Stimulated activated CD4-positive, alpha-beta T cell treated with anti-CD3 and anti-CD28 coated beads, Interleukin-4, amount 100 ng/mL, for 1 hour (primary cell): ENCODE measurements around the gene RAB7A.

Experiments
- DNase-seq: peaks from one replicate; pipeline ENCODE4 v3.0.0-alpha.2; 2020

The RAB7A gene

GRCh38 chr3:128794067-128794768 lies 68.2 kb downstream of the RAB7A start:
- no peak for DNase-seq

GRCh38 chr3:128794770-128795649 lies 69.0 kb downstream of the RAB7A start:
- DNase-seq = peak; percentile 46

DNA sequence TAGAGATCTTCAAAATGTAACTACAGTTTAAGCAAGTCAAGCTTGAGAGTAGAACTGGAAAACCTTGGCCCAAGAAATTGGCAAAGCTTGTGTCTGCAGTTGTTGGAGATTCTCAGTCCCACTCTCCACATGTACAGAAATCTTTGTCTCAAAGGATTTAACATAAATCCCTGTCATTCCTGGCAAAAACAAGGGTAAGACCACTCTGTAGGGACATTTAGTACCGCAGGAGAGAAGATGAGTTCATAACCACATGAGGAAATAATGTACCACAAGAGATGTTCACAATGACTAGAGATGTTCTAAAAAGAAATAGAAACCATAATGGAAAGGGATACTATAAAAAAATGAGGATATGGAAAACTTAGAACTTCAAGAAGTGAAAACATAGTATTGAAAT lies 73.7 kb downstream of the RAB7A start:
- DNase-seq = no peak

DNA sequence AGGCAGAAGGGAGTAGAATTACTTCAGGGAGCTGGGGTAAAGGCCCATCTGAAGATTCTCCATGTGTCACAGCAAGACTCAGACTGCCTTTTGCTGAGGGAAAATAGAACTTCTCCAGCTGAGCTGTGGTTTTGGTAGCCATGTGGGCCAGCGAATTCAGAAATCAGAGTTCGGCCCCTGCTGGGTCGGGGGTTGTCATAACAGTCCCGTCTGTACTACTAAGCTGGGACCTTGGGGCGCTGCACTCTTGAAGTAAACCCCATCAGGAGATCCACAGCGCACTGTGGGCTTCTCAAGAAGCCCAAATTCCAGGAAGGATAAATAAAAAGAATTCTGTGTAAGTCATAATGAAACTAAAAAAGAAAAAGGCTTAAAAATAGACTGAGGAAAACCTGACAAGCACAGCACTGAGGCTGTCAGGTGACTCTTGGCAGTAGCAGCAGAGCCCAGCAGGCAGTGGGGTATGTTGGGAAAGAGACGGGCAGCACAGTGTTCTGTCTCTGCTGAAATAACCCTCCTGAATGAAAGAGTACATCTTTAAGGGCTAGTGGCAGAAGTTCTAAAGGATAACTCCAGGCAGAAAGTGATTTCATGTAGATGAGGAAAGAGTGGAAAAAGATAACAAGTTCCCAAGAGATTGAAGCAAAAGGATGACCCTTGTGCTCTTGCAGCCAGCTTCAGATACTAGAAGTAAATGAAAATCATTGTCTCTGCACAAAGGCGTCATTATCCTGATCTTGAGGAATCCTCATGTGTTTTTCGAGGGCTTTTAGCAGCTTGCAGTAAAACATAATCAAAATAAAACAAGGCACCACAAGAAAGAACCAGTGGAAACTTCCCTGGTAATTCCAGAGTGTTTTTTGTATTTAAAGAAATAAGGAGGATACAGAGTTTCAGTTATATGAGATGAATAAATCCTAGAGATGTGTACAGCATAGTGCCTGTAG lies 74.5 kb downstream of the RAB7A start:
- peak; percentile 38 for DNase-seq

- no peak for DNase-seq
Observed at GRCh38 chr3:128801779-128802380, 75.9 kb downstream of the RAB7A start.

DNA sequence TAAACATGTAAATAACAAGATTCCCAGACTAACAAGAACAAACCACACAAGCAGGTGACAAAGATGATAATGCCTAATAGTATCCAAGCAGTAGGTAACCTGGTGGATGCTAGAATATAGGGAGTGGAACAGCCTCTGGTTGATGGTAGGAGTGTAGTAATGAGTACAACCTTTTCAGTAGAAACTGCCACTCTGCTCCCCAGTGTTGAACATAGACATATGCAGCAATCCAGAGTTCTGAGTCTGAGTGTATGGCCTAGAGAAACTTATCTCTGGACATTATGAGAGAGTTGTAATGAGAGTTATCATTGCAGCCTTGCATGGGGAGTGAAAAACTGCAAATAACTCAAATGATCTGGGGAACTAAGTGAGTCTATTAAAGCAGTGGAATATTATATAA lies 77.3 kb downstream of the RAB7A start:
- no peak for DNase-seq

GRCh38 chr3:128804017-128804810 lies 78.2 kb downstream of the RAB7A start:
- peak; percentile 70 for DNase-seq

DNA sequence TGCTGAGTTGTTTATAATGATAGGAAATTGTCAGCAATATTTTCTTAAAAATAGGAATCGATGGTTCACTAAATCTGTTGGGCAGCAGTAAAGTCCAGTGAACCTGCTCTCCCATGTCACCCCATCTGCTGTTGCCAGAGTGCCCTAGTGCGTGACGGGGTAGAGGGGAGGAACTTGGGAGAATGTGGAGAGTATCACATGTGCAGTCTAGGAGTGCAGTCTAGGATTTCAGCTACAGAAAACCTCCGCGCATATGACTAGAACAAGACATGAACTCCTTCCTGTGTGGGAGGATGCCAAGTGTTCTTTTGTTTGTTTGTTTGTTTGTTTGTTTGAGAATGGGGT lies 78.8 kb downstream of the RAB7A start:
- DNase-seq = no peak

GRCh38 chr3:128805772-128806171 lies 79.8 kb downstream of the RAB7A start:
- DNase-seq = no peak

DNA sequence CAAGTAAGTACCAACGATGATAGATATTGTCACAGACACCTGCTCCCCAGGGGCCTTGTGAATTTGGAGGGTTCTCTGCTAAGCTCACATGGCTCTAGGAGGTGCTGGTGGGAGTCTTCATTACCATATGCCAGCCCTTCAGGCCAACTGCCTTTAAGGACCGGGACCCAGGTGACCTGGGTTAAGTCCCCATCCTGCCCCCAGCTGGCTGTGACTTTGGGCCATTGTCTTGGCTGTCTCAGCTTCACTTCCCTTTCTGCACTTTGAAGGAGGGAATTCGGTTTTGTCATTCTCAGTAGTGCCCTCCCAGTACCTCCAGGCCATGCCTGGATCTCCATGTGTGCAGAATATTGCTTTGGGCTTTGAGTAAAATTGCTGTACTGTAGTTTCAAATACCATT lies 80.6 kb downstream of the RAB7A start:
- DNase-seq = no peak

GRCh38 chr3:128807186-128807830 lies 81.3 kb downstream of the RAB7A start:
- no peak for DNase-seq

GRCh38 chr3:128808672-128809071 lies 82.7 kb downstream of the RAB7A start:
- DNase-seq = no peak

DNA sequence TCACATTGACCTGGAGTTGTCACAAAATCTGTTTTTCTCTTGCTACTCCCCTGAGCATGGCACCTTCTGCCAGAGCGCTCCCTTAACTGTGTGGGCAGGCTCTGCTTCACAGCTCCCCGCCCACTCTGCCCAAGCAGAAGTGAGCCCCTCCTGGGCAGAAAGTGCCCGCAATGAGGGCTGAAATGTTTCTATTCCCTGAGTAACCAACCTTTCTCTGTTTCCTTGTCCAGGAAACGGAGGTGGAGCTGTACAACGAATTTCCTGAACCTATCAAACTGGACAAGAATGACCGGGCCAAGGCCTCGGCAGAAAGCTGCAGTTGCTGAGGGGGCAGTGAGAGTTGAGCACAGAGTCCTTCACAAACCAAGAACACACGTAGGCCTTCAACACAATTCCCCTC lies 87.1 kb downstream of the RAB7A start:
- no peak for DNase-seq

- DNase-seq = no peak
Observed at GRCh38 chr3:128814060-128814459, 88.1 kb downstream of the RAB7A start.

DNA sequence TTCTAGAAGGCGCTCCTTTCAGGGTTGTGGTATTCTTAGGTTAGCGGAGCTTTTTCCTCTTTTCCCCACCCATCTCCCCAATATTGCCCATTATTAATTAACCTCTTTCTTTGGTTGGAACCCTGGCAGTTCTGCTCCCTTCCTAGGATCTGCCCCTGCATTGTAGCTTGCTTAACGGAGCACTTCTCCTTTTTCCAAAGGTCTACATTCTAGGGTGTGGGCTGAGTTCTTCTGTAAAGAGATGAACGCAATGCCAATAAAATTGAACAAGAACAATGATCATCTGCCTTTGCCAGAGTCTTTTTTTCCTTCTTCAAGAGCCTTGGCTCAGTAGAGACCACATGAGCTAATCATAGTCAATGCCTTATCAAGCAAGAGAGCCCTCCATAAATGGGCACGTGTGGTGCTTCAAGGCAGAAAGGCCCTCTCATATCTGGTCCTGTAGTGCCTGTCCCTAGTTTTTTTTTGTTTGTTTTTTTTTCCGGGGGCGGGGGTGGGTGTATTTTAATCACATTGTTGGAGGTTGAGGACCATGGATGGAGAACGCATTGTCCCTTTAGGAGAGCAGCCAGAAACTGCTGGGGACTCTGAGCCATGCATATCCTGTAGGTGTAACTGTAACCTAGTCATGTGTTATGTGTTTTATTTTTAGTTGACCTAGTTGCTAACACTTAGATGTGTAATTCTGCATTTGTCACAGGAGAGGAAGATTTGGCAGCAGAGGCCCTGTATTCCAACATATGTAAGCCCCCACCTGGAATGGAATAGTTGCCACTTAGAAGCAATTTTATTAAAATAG lies 88.7 kb downstream of the RAB7A start:
- no peak for DNase-seq

GRCh38 chr3:128815318-128816064 lies 89.5 kb downstream of the RAB7A start:
- no peak for DNase-seq

- no peak for DNase-seq
Observed at GRCh38 chr3:128818186-128818787, 92.3 kb downstream of the RAB7A start.

DNA sequence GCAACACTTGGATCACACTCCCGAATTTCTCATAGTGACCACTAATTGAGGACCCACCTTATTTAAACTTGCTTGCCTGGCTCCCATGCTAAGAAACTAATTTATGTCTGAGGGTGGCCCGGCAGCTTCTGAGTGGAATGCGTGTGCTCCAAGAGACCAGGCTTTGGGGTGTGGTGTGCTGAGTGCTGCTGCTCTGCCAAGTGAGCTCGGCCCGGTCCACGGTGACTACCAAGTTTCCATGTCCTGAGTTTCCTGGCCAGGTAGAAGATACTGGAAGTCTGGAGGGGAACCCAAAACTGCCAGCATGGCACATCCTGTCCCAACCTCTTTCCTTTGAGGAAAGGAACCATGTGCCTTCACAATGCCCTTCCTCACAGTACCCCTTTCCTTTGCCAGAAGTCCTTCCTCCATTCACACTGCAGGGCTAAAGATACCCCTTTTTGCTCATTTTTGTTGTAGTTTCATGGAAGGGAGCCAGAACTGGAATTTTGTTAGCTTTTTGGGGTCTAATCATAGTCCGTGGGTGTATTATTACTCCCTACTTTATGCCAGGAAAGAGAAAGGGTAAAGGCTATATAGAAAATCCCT lies 94.4 kb downstream of the RAB7A start:
- no peak for DNase-seq

DNA sequence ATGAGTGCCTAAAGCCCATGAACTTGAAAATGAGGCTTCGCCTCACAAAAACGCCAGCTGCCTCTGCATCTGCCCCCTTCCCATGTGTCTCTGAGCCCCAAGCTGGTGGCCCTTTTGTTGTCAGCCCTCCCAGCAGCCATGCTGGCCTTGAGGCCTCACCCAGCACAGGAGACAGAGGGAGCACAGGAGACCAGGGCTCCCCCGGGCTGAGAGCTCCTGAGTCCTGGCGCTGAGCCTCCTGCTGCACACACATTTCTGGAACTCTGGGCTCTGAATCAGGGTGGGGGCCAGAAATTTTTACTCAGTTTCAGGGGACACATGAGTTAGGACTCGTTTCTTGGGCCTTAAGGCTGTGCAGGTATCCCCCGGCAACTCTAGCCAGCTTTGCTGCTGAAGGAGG lies 97.0 kb downstream of the RAB7A start:
- no peak for DNase-seq
